Peyer's patch (tissue), 4 donors: ENCODE data around the gene MOB3C.

Source experiments
- CTCF ChIP-seq, 6 experiments: fragments of 450-650 bp in 4 of 6; fragments of 200-600 bp in 2 of 6; sonication (generic) in 1 of 6; IDR thresholded peaks; one replicate each; pipeline ENCODE4 v1.5.1; 2017 to 2019; ENCODE audit warnings: antibody characterized with exemption in 6 of 6, mild to moderate bottlenecking in 3 of 6, moderate library complexity in 1 of 6
- POLR2A ChIP-seq, 2 donors: fragments of 450-650 bp; IDR thresholded peaks; one replicate each; pipeline ENCODE4 v1.5.1; 2017; ENCODE audit warnings: antibody characterized with exemption in 2 of 2, mild to moderate bottlenecking in 2 of 2, moderate library complexity in 2 of 2

GRCh38 chr1:46569116-46569515, 47.5 kb downstream of the MOB3C start:
- TF ChIP-seq CTCF (IDR thresholded peaks at IDR 0.05), result no peak
- TF ChIP-seq POLR2A (IDR thresholded peaks at IDR 0.05), result no peak
